Loucy (cell line): ENCODE results near the gene PDE11A.

Experiments
- H2AFZ ChIP-seq: fragments of 200-600 bp; sonication (generic); 2 replicates; pipeline ENCODE4 v1.6.0; 2016; ENCODE audit warnings: antibody characterized with exemption, mild to moderate bottlenecking, low read length, moderate library complexity
- H3F3A ChIP-seq: fragments of 200-600 bp; 2 replicates; pipeline ENCODE4 v1.6.0; 2016; ENCODE audit warnings: antibody characterized with exemption, low read depth, mild to moderate bottlenecking
- H3K27me3 ChIP-seq: fragments of 200-600 bp; sonication (generic); 2 replicates; pipeline ENCODE4 v1.6.1; 2014; ENCODE audit warnings: low read length, mild to moderate bottlenecking; ENCODE audit not compliant: insufficient read depth, poor library complexity, severe bottlenecking
- H3K36me3 ChIP-seq: fragments of 200-600 bp; sonication (generic); 2 replicates; pipeline ENCODE4 v1.6.1; 2016; ENCODE audit warnings: low read length; ENCODE audit not compliant: insufficient read depth
- H3K4me1 ChIP-seq: fragments of 200-600 bp; sonication (generic); 2 replicates; pipeline ENCODE4 v1.5.1; 2014; ENCODE audit warnings: low read length, mild to moderate bottlenecking; ENCODE audit not compliant: insufficient read depth, poor library complexity, severe bottlenecking
- H3K4me2 ChIP-seq: fragments of 200-600 bp; sonication (generic); 2 replicates; pipeline ENCODE4 v1.6.0; 2014; ENCODE audit warnings: antibody characterized with exemption, low read length, low read depth, mild to moderate bottlenecking; ENCODE audit not compliant: poor library complexity, severe bottlenecking
- H3K4me3 ChIP-seq: fragments of 200-600 bp; sonication (generic); 2 replicates; pipeline ENCODE4 v1.5.1; 2014; ENCODE audit warnings: low read length, mild to moderate bottlenecking, mixed read lengths; ENCODE audit not compliant: poor library complexity, severe bottlenecking
- H3K79me2 ChIP-seq: fragments of 200-600 bp; sonication (generic); 2 replicates; pipeline ENCODE4 v1.6.1; 2014; ENCODE audit warnings: low read length; ENCODE audit not compliant: insufficient read depth
- H3K9ac ChIP-seq: fragments of 200-600 bp; sonication (generic); 2 replicates; pipeline ENCODE4 v1.6.0; 2014; ENCODE audit warnings: mild to moderate bottlenecking, low read depth, low read length, moderate library complexity; ENCODE audit not compliant: poor library complexity, severe bottlenecking
- H3K9me2 ChIP-seq: fragments of 200-600 bp; sonication (generic); replicated peaks from 2 replicates; pipeline ENCODE4 v1.6.1; 2016; ENCODE audit warnings: low read depth, low read length, mixed read lengths
- H3K9me3 ChIP-seq: fragments of 200-600 bp; sonication (generic); 2 replicates; pipeline ENCODE4 v1.6.1; 2014; ENCODE audit warnings: mild to moderate bottlenecking, antibody characterized with exemption, low read length, low read depth; ENCODE audit not compliant: insufficient read depth
- H4K20me1 ChIP-seq: fragments of 200-600 bp; sonication (generic); 2 replicates; pipeline ENCODE4 v1.6.0; 2014; ENCODE audit warnings: antibody characterized with exemption, low read length, mild to moderate bottlenecking; ENCODE audit not compliant: insufficient read depth, poor library complexity, severe bottlenecking
- EZH2phosphoT487 ChIP-seq: fragments of 200-600 bp; IDR thresholded peaks from 2 replicates; pipeline ENCODE4 v1.6.1; 2018; ENCODE audit warnings: antibody characterized with exemption, mild to moderate bottlenecking, moderate library complexity, borderline replicate concordance
- TF ChIP-seq, protein P1 (sequence below): fragments of 200-600 bp; sonication (generic); conservative IDR thresholded peaks from 2 replicates; pipeline ENCODE4 v1.5.1; 2014; ENCODE audit warnings: mild to moderate bottlenecking, antibody characterized with exemption, low read length

The PDE11A gene

DNA sequence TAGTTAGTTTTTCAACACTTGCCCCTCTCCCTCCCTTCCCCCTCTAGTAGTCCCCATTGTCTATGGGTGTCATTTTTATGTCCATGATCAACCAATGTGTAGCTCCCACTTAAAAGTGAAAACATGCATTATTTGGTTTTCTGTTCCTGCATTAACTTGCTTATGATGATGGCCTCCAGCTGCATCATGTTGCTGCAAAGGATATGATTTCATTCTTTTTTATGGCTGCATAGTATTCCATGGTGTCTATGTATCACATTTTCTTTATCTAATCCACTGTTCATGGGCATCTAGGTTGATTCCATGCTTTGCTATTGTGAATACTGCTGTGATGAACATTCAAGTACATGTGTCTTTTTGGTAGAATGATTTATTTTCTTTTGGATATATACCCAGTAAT is 70.5 kb downstream of the PDE11A start:
- Histone ChIP-seq H3K79me2 (no peaks in the 10 kb centered on the region), H3K4me2 (no peak overlapping the region), H3K9ac (no peak overlapping the region), H3F3A (no peaks in the 10 kb centered on the region), H3K9me2 (no peaks in the 10 kb centered on the region), H3K36me3 (no peaks in the 10 kb centered on the region), H3K4me1 (no peaks in the 10 kb centered on the region), H3K4me3 (no peak overlapping the region), H2AFZ (no peak overlapping the region), H3K27me3 (no peaks in the 10 kb centered on the region), H3K9me3 (no peaks in the 10 kb centered on the region), H4K20me1 (no peaks in the 10 kb centered on the region)
- no peak for TF ChIP-seq EZH2phosphoT487
- TF ChIP-seq, protein P1, sequence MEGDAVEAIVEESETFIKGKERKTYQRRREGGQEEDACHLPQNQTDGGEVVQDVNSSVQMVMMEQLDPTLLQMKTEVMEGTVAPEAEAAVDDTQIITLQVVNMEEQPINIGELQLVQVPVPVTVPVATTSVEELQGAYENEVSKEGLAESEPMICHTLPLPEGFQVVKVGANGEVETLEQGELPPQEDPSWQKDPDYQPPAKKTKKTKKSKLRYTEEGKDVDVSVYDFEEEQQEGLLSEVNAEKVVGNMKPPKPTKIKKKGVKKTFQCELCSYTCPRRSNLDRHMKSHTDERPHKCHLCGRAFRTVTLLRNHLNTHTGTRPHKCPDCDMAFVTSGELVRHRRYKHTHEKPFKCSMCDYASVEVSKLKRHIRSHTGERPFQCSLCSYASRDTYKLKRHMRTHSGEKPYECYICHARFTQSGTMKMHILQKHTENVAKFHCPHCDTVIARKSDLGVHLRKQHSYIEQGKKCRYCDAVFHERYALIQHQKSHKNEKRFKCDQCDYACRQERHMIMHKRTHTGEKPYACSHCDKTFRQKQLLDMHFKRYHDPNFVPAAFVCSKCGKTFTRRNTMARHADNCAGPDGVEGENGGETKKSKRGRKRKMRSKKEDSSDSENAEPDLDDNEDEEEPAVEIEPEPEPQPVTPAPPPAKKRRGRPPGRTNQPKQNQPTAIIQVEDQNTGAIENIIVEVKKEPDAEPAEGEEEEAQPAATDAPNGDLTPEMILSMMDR, result no peak

DNA sequence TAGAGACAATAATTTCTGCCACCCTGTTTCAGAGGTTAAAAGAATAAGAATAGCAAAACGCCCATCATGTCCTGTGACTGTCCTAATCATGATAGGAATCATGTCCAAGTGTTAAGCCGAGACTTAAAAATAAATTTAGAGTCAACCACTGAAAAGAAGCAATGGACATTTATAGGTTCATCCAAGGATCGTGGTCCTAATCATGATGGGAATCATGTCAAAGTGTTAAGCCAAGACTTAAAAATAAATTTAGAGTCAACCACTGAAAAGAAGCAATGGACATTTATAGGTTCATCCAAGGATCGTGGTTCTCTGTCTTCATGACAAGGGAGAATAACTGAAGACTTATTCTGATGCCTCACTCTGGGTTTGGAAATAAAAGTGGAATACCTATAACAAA is 73.6 kb downstream of the PDE11A start:
- H3K4me1 ChIP-seq, result no peaks in the 10 kb centered on the region
- H3F3A ChIP-seq, result no peaks in the 10 kb centered on the region
- H3K36me3 ChIP-seq, result no peaks in the 10 kb centered on the region
- H3K9me3 ChIP-seq, result no peaks in the 10 kb centered on the region
- no peaks in the 10 kb centered on the region for H3K9me2 ChIP-seq
- no peak overlapping the region for H2AFZ ChIP-seq
- H3K4me3 ChIP-seq, result no peak overlapping the region
- H3K79me2 ChIP-seq, result no peaks in the 10 kb centered on the region
- H3K27me3 ChIP-seq, result no peaks in the 10 kb centered on the region
- no peaks in the 10 kb centered on the region for H4K20me1 ChIP-seq
- TF ChIP-seq EZH2phosphoT487, result no peak
- TF ChIP-seq, protein P1, result no peak
- H3K9ac ChIP-seq, result no peak overlapping the region
- no peak overlapping the region for H3K4me2 ChIP-seq

DNA sequence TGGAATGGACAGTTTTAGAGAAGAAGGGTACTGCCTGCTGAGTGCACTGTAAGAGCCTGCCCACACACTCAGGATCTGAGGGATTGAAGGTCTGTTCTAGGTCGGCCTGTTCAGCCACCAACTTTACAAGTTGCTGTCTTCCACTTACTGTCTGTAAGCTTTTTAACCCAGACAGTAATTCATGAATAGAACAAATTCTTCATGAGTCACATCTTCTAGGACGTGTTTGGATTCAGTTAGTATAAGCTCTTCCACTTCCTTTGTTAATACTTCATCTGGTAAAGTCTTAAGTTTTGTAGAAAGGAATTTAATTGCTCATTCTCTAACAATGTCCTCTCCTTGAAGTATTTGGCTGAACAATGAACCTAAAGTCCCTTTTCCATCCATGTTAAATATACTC is 74.6 kb downstream of the PDE11A start:
- Histone ChIP-seq H3K4me2 (no peak overlapping the region), H3K9me3 (no peaks in the 10 kb centered on the region), H3K79me2 (no peaks in the 10 kb centered on the region), H3K9me2 (no peaks in the 10 kb centered on the region), H3F3A (no peaks in the 10 kb centered on the region), H3K27me3 (no peaks in the 10 kb centered on the region), H3K4me3 (no peak overlapping the region), H4K20me1 (no peaks in the 10 kb centered on the region), H3K9ac (no peak overlapping the region), H3K4me1 (no peaks in the 10 kb centered on the region), H2AFZ (no peak overlapping the region), H3K36me3 (no peaks in the 10 kb centered on the region)
- TF ChIP-seq EZH2phosphoT487, result no peak
- TF ChIP-seq, protein P1, result no peak
